ENCODE measurements around the gene NYAP1.
A peak's percentile ranks its signal among the peaks of the same experiment; 100 is the strongest.

NYAP1 gene

DNA sequence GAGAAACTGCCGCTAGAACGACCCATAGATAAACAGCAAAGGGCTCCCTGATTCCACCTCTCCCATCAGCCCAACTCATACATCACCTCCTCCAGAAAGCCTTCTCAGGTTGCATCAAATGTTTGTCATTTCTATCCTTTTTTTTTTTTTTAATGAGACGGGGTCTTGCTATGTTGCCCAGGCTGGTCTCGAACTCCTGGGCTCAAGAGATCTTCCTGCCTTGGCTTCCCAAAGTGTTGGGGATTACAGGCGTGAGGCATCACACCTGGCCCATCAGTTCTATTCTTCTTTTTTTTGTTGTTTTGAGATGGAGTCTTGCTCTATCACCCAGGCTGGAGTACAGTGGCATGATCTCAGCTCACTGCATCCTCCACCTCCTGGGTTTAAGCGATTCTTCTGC, 26.7 kb upstream of the NYAP1 start:
- DNase-seq = no peak

DNA sequence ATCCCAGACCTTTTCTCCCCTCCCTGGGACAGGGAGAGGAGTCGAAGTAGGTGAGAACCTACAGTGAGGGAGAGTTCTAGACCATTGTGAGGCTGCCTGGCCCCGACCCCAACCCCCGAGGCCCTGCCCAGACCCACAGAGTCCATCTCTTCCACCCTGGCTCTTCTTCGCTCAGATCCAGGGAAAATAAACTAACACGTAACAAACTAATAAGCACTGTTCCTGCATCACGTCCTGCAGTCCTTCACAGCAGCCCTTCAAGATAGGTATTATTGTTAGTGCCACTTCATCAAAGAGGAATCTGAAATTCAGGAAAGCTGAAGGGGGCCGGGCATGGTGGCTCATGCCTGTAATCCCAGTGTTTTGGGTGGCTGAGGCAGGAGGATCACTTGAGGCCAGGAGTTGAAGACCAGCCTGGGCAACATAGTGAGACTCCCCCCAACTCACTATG, 19.5 kb upstream of the NYAP1 start, which contains the start of gene SPACDR:
TSS of gene SPACDR (minus strand) at position 51 of the 451 bp plus-strand sequence. CDS start 235 bp downstream, outside the sequence.
- DNase-seq = peak; percentile 66

GRCh38 chr7:100464791-100465190, 18.9 kb upstream of the NYAP1 start:
- DNase-seq = no peak

GRCh38 chr7:100465299-100465698, 18.4 kb upstream of the NYAP1 start:
- DNase-seq = no peak

GRCh38 chr7:100465702-100466311, 17.9 kb upstream of the NYAP1 start:
- DNase-seq = peak; percentile 80

DNA sequence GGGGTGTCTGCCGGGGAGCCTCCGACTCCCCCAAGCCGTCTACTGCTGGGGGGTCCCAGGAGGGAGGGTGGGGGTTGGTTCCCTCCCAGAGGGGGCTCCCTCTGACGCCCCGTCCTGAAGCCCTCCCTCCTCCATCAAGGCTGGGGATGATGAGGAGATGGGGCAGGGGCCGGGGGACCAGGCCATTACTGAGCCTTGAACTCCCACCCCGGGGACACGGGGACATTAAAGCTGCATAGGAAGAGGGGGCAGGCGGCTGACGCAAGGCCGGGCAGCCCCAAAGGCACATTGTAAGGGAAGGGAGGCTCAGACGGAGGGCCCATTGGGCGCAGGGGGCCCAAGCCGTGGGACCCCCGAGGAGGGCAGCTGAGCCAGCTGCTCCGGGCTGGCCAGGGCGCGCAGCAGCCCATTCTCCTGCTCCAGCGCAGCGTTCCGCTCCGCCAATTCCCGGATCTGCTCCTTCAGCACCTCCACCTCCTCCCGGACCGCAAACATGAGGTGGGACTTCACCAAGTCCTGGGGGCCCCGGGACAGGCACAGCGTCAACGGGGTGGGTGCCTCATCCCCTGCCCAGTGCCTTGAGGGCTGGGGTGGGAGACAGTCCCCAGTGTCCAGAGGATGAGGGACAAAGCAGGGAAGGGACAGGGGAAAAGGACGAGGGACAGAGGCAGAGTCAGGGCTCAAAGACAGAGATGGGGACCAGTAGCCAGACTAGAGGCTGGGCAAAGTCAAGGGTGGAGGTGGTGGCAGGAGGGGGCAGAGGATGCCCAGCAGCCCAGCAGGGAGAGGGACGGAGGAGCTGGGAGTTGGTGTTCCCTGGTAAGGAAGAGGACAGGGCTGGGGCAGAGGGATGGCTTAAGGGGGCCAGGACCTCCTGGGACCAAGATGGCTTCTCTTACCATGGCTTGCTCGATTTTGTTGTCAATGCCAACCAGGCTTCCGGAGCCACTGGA, 16.8 kb upstream of the NYAP1 start:
- DNase-seq = no peak

DNA sequence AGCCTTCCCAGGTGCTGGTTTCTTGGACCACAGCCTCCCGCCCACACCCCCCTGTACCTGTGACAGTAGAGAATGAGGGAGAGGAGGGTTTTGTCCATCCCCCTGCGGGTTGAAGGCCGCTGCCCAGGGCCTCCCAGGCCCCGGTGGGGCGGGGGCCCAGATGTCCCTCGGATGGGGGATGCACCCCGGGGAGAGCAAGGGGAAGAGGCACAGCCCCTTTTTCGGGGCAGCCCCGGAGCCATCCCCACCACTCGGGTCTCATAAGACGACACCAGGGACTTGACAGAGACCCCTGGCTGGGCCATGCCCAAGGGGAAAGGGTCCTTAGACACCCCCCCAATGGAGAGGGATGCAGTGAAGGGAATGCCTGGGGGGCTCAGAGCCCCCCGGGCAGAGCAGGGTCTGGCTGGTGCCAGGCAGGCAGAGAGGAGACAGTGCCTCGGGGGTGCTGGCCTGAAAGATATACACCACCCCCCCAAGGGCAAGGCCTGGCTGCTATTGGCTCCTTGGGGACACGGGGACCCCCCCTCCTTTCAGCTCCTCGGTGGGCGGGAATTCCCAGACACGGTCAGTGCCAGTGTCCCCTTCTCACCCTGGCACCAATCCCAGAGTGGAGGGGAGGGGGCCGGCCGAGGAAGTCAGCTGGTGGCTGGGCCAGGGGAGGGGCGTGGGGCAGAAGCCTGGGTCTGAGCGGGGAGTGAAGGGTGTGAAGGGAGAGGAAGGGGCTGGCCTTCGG, 15.9 kb upstream of the NYAP1 start:
- DNase-seq = no peak

DNA sequence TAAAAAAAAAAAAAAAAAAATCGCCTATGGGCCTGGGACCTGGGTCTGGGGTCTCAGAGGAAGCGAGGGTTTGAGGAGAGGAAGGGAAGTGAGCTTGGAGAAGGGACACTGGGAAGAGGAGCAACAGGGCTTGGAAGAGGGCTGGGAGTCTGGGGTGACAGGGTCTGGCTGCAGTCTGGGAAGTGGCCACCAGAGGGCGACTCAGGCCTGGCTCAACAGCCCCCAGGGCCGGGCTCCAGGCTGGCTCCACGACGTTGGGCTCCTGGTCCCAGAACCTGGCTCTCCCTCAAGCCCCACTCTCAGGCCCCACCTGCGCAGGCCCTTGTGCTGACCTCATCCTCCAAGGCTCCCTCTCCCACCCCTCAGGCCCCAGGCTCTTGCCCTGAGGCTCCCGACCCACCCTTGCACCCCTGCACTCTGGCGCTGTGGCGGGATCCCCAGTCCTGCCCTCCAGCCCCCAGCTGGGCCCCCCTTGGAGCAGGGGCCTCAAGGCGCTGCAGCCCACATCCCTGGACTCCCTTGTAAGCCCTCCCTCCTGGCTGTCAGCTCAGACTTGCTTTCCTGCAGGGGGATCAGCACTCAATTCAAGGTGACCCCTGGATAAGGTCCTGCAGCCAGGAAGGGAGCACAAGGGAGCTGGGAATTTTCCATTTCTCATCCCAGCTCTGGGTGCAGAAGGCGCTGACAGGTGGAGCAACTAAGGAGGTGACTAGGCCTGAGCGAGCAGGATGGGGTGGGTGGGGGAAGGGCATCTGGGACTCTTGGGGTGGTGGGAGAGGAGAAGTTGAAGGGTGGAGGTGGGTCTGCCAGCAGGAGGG, 14.3 kb upstream of the NYAP1 start:
- peak; percentile 63 for DNase-seq

- no peak for DNase-seq
Observed at GRCh38 chr7:100471021-100471420, 12.7 kb upstream of the NYAP1 start.

DNA sequence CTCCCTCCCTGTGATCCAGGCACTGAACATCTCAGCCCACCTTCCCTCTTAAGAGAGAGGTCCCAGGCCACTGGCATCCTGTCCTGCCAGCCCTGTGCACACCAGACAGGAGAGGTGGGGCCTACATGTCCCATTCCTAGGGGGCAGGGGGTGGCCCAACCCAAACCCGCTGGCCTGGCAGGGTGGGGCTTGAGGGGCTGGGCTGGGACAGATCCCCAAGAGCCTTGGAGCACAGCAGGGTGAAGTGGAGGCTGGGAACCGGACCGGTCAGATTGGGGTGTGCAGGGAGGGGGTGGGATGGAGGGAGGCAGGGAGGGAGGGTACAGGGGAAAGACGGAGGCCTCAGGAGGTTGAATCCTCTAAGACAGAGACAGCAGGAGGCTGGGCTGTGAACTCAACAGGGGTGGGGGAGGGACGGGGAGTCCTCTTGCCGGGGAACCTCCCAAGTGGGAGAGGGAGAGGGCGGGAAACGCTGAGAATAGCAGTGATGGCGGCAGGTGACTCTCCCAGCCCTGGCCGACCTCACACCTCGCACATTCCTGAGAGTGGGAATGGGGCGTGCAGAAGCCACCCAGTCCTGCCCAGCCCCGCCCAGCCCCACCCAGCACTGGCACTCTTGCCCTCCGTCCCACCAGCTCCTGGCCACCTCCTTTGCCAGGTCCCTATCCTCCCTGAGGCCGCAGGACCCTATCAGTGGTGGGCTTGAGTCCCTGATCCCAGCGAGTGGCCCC, 11.4 kb upstream of the NYAP1 start:
- DNase-seq = no peak

- peak; percentile 77 for DNase-seq
Observed at GRCh38 chr7:100472854-100473499, 10.8 kb upstream of the NYAP1 start.

- no peak for DNase-seq
Observed at GRCh38 chr7:100475549-100475948, 8.2 kb upstream of the NYAP1 start.

DNA sequence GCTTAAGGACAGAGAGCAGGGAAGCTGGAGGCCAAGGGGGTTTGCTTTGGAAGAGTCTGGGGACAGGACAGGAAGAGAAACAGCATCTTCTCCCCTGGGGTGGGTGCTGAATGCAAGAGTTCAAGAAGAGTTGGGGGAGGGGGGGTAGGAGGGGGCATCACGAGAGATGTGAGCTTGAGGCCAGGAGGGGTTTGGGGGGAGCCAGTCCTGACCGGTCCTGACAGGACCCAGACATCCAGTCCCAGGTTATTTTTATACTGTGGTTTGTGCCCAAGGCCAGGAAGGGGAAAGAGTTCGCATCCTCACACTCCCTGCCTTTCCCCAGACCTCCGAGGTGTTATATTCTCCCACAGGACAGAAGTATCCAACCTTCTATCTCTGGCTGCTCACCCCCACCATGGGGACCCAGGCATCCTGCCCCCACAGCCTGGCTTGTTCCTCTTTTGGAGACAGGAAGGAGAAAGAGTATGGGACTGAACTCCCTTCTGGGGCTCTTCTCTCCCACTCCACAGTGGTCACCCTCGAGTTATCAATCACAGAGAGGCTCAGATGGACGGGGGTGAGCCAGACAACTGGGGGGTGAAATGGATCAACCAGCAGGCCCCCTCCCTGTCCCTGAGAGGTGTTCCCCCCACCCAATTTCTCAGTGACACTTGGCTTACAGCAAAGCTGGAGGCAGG, 7.5 kb upstream of the NYAP1 start:
- no peak for DNase-seq

DNA sequence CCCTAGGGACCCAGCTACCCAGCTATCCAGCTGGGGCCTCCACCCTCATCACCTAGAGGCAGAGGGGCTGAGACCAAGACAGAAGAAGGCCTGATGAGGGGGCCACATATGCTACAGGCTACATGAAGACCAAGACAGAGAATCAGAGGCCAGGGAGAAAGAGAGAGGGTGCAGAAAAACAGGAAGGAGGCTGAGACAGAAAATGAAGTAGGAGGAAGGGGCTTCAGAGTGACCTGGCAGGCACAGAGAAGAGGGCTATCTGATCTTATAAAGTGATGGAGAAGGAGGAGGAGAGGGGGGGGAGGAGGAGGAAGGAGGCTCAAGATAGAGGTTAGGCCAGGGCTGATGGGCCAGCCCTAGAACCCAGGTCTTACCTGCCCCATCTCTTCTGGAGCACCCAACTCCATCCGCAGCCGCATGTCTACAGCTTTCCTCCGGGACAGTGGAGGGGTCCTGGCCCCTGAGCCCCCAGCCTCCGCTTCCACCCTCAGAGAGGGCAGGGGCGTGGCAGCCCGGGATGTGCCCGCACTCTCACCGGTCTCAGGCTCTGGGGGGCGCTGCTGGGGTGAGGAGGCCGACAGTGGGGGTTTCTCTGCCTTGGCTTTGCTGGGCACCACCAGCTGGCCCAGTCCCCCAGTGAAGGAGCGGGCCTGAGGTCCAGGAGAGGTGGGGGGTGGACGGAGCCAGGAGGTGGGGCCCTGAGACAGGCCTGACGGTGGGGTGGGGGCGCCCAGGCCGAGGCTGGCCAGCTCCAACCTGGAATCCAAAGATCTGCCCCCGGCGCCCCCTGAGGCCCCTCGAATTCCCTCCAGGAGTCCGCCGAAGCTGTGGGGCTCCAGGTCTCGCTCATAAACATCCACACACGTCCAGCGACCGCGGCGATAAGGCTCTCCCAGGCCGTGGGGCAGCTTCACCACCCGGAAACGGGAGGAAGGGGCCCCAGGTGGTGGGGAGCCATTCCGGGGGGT, 6.5 kb upstream of the NYAP1 start:
- DNase-seq = no peak

DNA sequence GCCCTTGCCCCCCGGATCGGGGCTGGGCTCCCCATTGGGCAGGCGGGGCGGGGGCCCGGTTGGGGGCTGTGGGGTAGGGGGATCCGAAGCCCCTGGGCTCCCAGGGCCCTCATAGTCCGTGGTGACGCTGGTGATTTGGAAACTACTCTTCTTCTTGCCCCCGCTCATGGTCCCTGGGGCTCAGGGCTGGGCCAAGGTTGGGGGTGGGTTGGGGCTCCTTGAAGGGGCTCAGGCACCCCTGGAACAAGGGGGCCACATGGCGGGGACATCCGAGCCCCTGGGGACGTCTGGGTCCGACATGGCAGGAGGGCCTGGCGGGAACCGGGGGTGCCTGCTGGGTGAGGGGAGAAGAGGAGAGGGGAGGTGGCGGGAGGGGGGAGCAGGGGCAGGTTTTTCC, 5.9 kb upstream of the NYAP1 start:
- no peak for DNase-seq

DNA sequence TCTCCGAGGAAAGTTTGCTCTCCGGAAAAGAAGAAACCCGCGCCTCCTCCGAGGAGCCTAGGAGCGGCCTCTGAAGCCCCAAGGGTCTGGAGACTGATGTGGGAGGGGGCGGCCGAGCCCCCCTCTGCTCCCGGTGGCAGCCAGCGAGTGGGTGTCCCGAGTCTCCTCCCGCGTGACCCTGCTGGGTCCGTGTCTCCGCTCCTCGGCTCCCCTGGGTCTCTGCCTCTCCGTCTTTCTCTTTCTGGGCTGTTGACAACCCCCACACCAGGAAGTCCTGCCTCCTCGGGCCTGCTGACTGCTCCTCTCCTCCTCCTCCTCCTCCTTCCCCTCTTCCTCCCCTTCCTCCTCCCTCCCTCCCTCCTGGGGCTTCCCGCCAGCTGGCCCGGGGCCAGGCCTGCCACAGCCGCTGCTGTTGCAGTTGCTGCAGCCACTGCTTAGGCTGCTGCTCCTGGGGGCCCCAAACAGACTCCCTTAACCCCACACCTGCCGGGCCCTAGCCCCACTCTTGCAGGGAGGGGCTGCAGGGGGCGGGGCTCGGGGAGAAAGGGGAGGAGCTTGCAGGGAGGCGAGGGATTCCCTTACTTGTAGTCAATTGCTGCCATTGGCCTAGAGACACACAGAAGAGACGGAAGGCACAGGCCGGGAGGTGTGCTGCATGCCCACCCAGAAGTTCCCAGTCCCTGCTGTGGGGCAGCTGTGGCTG, 4.6 kb upstream of the NYAP1 start, which contains the start of gene TSC22D4:
TSS of gene TSC22D4 (minus strand) at position 257 of the 703 bp plus-strand sequence. CDS start 1,176 bp downstream, outside the sequence.
- peak; percentile 93 for DNase-seq

DNA sequence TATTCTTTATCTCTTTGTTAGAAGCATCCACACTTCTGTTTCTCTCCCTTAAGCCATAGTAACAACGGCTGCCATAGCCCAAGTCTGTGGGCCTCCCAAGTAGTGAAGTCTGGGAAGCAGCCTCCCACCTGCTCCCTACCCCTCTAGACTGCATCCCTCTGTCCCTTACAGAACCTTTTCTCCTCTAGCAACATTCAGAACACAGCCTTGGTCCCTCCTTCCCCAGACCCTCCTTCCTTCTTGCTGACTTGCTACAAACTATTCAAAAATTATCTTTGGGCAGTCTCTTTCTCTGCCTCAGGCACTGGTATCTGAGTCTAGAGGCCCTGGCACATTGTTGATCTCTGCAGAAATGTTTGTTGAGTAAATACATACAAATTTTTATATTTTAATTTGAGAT, 2.3 kb upstream of the NYAP1 start:
- no peak for DNase-seq

- no peak for DNase-seq
Observed at GRCh38 chr7:100482728-100483089, 1.0 kb upstream of the NYAP1 start.
